ENCODE measurements around the gene APPBP2. TPM values are rescaled to one million over a fixed set of nuclear protein-coding genes. Genes with fewer than 3 reads are reported as not detected.

APPBP2 gene
- polyA plus RNA-seq, 2 of the 4 experiments (the other 2 are of a cell fraction), result 31.6 to 32.1 TPM

- Histone ChIP-seq H3K9me3 (no peaks in the 10 kb centered on the region), H3K4me1 (peaks cover 8% of the 10 kb centered on the region; the same call in 2 of the 3 replicates), H3K4me3 (no peak overlapping the region), H3K27ac (no peak overlapping the region), H3K4me2 (no peak overlapping the region)
- no peak for TF ChIP-seq HOXB13 (CRISPR knock-in tag; IDR thresholded peaks at IDR 0.05; ENCODE audit: low read depth)
- no peak for TF ChIP-seq ZC3H11A (IDR thresholded peaks at IDR 0.05)
- no peak for TF ChIP-seq USF2 (IDR thresholded peaks at IDR 0.05)
- TF ChIP-seq RNF2 (IDR thresholded peaks at IDR 0.05; ENCODE audit: borderline replicate concordance, low read depth), result no peak
- no peak for TF ChIP-seq NR3C1 (IDR thresholded peaks at IDR 0.05)
- TF ChIP-seq CHD2 (IDR thresholded peaks at IDR 0.05; ENCODE audit: low read length, partially characterized antibody), result no peak
- no peak for TF ChIP-seq SMC3 (IDR thresholded peaks at IDR 0.05)
- no peak for TF ChIP-seq ATOH8 (CRISPR knock-in tag; IDR thresholded peaks at IDR 0.05; ENCODE audit: low read depth)
- no peak for TF ChIP-seq REST (IDR thresholded peaks at IDR 0.05)
- TF ChIP-seq RFX5 (IDR thresholded peaks at IDR 0.05), result no peak
- no peak for TF ChIP-seq CEBPB (IDR thresholded peaks at IDR 0.05)
- TF ChIP-seq FOSL2 (IDR thresholded peaks at IDR 0.05), result no peak
- no peak for TF ChIP-seq FOSL2 (CRISPR knock-in tag; IDR thresholded peaks at IDR 0.05)
- TF ChIP-seq PBX3 (IDR thresholded peaks at IDR 0.05), result no peak
- no peak for TF ChIP-seq NFE2L2 (conservative IDR thresholded peaks at IDR 0.05; ENCODE audit: low read length)
- no peak for TF ChIP-seq RCOR1 (IDR thresholded peaks at IDR 0.05; ENCODE audit: low read depth, low read length)
- TF ChIP-seq E2F6 (IDR thresholded peaks at IDR 0.05; ENCODE audit: borderline replicate concordance, low read depth), result no peak
- DNase-seq (ENCODE audit: low read depth in 1 of 2, low spot score in 1 of 2), result no peak
- ATAC-seq, result no peak
- ChIA-PET CTCF (interaction anchor here (0.7 kb wide), 1 partner anchor 68 kb away, joined by 3 read pairs; no protein-coding TSS in a partner anchor), POLR2A (no interaction called here)
- WGBS (ENCODE audit: missing lambda C conversion rate), result 88% methylated on average over 1 of the region's 1 CpG
- no peak for FAIRE-seq
These were observed 3.8 kb upstream of the APPBP2 start for GRCh38 chr17:60529806-60530205.

- H3K4me2 ChIP-seq, result no peak overlapping the region
- no peak overlapping the region for H3K4me3 ChIP-seq
- ATAC-seq (no peak), FAIRE-seq (no peak), DNase-seq (ENCODE audit: low read depth in 1 of 2, low spot score in 1 of 2) (no peak)
- H3K27ac ChIP-seq, result no peak overlapping the region
- H3K9me3 ChIP-seq, result no peaks in the 10 kb centered on the region
- POLR2A ChIA-PET, result no interaction called here
- 100% methylated on average over 3 of the region's 3 CpGs for WGBS (ENCODE audit: missing lambda C conversion rate)
- peaks cover 5% of the 10 kb centered on the region; the same call in 2 of the 3 replicates for H3K4me1 ChIP-seq
- TF ChIP-seq PHF8 (IDR thresholded peaks at IDR 0.05; ENCODE audit: borderline replicate concordance, low read depth), result no peak
- no peak for TF ChIP-seq ZFP36 (IDR thresholded peaks at IDR 0.05; ENCODE audit: borderline replicate concordance, partially characterized antibody)
- TF ChIP-seq FOXS1 (CRISPR knock-in tag; IDR thresholded peaks at IDR 0.05), result no peak
- TF ChIP-seq POLR2A (IDR thresholded peaks at IDR 0.05; ENCODE audit: low read length), result no peak
- TF ChIP-seq NPAS2 (CRISPR knock-in tag; IDR thresholded peaks at IDR 0.05; ENCODE audit: borderline replicate concordance), result no peak
- no peak for TF ChIP-seq RNF2 (IDR thresholded peaks at IDR 0.05; ENCODE audit: borderline replicate concordance, low read depth)
- CTCF ChIA-PET, result no interaction called here
These were observed 2.8 kb upstream of the APPBP2 start for GRCh38 chr17:60528828-60529227.

Measured in A549 (cell line).